Cerebellar nuclear complex (tissue), 1 donor: ENCODE measurements around the gene UNC5A.

ENCODE experiments used
- DNase-seq, 2 experiments: peaks; one replicate each; lab custom pipeline; 2025; lab: John Stamatoyannopoulos, UW

Gene UNC5A

GRCh38 chr5:176781638-176782570 lies 28.5 kb upstream of the UNC5A start:
- no peak for DNase-seq

DNA sequence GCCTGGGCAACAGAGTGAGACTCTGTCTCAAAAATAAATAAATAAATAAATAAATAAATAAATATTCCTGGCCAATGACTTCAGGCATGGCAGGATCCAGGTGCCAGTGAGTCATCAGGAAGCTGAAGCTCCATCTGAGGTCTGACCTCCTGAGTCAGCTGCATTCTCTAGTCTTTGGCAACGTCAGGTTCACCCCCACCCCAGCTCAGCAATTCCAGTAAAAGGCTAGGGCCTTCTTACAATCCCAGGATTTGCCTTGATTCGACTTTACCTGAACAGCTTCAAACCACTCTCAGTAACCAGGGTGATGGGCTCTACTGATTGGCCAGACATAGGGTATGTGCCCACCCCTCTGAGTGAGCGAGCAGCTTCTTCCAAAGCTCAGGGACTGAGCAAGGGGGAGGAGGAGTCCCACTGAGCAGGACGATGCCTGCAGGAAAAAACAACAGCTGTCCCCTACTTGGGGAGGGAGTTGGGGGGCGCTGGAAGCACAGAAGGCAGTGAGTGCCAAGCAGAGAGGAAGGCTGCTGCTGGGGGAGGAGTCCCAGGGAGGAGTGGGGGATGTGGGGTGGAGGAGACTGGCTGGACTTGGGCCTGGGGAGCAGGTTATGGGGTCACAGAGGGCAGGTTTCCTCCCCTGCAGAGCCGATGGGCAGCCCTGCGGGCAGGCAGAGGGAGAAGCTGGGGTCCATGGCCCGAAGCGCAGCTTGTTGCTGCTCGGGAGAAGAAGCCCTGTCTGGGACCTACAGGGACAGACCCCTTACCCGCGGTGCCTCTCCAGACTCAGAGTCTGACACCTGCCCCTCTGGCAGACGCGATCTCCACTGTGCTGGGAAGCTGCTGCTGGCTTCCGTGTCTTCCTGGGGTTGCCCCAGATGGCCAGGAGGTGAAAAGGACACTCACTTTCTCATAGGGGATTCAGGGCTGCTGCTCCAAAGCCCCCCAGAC lies 25.9 kb upstream of the UNC5A start:
- DNase-seq = no peak

DNA sequence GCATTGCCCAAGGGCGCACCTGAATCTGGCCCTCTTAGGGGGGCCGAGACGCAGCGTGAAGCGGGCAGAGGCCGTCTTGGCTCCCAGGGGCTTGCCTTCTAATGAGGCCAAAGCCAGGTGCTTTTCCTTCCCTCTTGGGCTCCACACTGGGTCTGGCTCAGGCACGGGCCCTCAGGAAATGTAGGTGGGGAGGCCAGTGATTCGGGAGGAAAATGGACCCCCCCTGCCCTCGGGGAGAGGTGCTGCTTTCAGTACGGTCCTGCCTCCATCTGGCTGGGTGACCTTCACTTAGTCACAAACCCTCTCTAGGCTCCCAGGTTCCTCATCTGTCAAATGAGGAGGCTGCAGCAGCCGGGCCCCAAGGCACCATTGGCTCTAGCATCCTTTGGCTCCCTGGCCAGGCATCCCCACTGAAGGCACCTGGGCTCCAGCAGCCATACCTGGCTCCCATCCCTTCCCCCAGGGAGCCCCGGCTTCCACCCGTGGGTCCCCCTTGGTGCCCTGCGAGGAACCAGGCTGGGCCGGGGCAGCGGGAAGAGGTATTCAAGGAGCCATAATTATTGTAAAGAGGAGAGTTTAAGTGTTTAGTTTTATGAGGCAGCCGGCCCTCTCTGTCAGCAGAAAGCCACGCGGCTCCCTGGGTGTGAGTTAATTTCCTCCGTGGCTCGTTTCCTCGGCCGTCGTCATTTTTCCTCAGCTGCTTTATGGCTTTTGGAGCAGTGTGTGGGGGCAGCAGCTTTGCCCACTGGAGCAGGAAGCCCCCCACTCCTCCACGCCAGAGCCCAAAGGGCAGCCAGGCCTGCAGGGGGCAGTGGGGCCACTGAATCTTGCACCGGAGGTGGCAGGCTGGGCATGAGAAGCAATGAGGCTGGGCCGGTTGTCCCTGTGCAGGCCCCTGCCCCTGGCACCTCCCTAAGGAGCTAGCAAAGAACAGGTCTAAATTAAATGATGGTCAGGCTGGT lies 24.9 kb upstream of the UNC5A start:
- no peak for DNase-seq

DNA sequence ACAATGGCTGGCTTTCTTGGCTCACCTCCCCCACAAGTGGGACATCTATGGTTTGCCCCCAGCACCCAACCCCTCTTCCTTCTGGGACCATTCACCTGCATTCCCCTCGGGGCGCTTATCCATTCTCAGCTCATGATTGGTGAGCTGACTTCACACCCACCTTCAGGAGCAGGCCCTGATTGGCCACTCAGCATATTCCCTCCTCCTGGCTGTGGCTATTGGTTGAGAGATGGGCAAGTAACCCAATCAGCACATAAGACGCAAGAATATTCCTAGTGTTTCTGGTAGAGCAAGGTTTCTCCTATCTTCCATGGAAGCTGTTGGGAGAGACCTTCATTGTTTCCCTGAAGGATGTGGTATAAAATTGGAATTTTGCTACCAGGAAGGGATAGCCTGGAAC lies 22.7 kb upstream of the UNC5A start:
- DNase-seq = no peak

GRCh38 chr5:176788091-176788490 lies 22.3 kb upstream of the UNC5A start:
- DNase-seq = no peak

DNA sequence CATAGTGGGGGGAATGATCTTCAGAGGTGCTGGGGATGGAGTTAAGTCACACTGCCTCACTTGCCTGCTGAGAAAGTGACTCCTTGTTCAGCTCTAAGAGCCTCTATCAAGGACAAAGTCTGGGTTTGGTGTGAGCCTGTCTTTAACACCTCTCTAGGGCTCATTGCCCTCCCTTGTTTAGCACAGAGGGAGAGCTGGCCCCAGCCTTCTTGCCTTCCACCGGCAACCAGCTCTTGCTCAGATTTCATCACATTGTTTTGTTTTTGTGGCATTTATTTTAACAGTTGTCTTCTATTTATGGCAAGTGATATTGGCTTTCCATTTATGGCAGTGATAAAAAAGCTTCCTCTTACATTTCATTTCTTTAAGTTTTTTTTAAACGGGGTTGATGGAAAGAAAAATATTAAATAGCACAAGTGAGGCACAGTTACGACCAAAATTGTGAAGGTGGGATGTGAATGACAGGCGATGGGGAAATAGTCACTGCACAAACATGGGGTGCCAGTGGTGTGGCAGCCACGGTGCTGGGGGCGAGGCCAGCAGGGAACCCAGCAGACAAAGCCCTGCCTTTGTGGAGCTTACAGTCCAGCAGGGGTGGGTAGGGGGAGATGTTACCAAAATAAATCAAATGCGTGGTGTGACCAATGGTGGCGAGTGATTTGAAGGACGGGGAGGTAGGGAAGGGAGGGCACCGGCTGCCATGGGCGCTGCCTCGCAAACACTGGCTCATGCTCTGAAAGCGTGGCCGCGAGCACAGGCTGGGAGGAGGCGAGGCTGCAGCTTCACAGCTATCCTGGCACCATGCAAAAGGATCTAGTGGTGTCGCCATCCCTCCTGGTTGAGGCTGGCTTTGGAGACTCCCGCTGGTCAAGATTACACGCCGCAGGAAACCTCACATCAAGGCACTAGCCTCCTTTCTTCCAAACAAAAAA lies 21.2 kb upstream of the UNC5A start:
- no peak for DNase-seq

GRCh38 chr5:176789873-176790615 lies 20.3 kb upstream of the UNC5A start:
- no peak for DNase-seq

DNA sequence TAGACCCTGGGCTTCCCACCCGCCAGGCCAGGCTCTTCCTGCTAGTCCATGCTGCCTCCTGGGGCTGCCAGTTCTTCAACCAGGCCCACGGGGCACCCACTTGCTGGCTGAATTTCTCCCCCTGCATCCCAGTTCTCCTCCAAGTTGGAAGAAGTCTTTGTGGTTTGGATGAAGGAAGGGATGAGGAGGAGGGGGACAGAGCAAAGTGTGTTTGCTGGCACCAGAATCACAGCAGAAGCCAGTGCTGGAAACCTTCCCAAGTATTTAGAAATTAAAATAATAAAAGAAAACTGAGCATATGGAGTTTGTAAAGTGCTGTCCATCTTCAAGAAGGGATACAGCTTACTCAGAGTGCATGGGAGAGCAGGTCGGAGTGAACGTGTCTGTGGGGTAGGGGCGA lies 19.4 kb upstream of the UNC5A start:
- DNase-seq = no peak

- peak; percentile 58 to 59 for DNase-seq
These were observed 17.6 kb upstream of the UNC5A start for GRCh38 chr5:176792655-176793342.

GRCh38 chr5:176793343-176793699 lies 17.0 kb upstream of the UNC5A start:
- DNase-seq = peak in 1 of 2 experiments; percentile 58

GRCh38 chr5:176793736-176794135 lies 16.6 kb upstream of the UNC5A start:
- no peak for DNase-seq

GRCh38 chr5:176794509-176794908 lies 15.8 kb upstream of the UNC5A start:
- no peak for DNase-seq

GRCh38 chr5:176796411-176796810 lies 13.9 kb upstream of the UNC5A start:
- no peak for DNase-seq

GRCh38 chr5:176796970-176797369 lies 13.4 kb upstream of the UNC5A start:
- DNase-seq = no peak

GRCh38 chr5:176797456-176798050 lies 12.8 kb upstream of the UNC5A start:
- no peak for DNase-seq

- DNase-seq = no peak
These were observed 12.1 kb upstream of the UNC5A start for GRCh38 chr5:176798086-176798876.

GRCh38 chr5:176798949-176799348 lies 11.4 kb upstream of the UNC5A start:
- no peak for DNase-seq

DNA sequence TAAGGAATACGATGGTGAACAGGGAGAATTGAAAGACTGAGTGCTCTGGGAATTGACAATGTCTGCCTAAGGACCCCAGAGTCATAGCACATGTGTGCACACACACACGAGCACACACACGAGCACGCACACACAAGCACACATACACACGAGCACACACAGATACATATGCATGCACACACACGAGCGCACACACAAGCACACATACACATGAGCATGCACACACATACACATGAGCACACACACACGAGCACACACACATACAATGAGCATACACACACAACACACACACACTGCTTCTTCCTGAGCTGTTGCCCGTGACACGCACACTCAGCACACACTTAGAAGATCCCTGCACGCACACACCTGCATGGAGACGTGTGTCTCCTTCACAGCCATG lies 10.9 kb upstream of the UNC5A start:
- DNase-seq = no peak
